OCI-LY7 (cell line): ENCODE data around the gene AGBL4. TPM values are rescaled to one million over a fixed set of nuclear protein-coding genes. Genes with fewer than 3 reads are reported as not detected.

Experiments used
- BruUV-seq: library from RNA; stranded (reverse); fragments of 400-500 nt; replicated peaks from 2 replicates; lab custom pipeline; 2021; lab: Mats Ljungman, UMichigan
- CTCF ChIA-PET: fragments of 300-600 bp; sonication (Branson Sonifier 250); formaldehyde crosslinking; loops from one replicate; lab custom pipeline; 2022; ENCODE audit warnings: antibody characterized with exemption; ENCODE audit not compliant: unreplicated experiment; lab: Charles Lee
- POLR2A ChIA-PET: fragments of 300-600 bp; sonication (Branson Sonifier 250); formaldehyde crosslinking; loops from one replicate; lab custom pipeline; 2022; ENCODE audit warnings: antibody characterized with exemption; lab: Charles Lee
- DNase-seq: peaks from one replicate; pipeline ENCODE4 v3.0.0-alpha.2; 2015; ENCODE audit warnings: low spot score
- H2AFZ ChIP-seq: fragments of 200-600 bp; sonication (generic), shearing (Covaris generic); 2 replicates; pipeline ENCODE4 v1.6.1; 2014; ENCODE audit warnings: mild to moderate bottlenecking, antibody characterized with exemption, low read length, moderate library complexity
- H3K27ac ChIP-seq: fragments of 200-600 bp; sonication (generic); 2 replicates; pipeline ENCODE4 v1.5.1; 2014; ENCODE audit warnings: mixed run types, low read depth, mild to moderate bottlenecking, moderate library complexity, low read length, inconsistent platforms; ENCODE audit not compliant: poor library complexity, severe bottlenecking
- H3K36me3 ChIP-seq: fragments of 200-600 bp; sonication (generic); 2 replicates; pipeline ENCODE4 v1.6.1; 2014; ENCODE audit warnings: mild to moderate bottlenecking, antibody characterized with exemption, low read length, moderate library complexity, mixed read lengths; ENCODE audit not compliant: insufficient read depth
- H3K4me1 ChIP-seq: fragments of 200-600 bp; sonication (generic); 2 replicates; pipeline ENCODE4 v1.5.1; 2014; ENCODE audit warnings: mild to moderate bottlenecking, low read length; ENCODE audit not compliant: insufficient read depth, poor library complexity, severe bottlenecking
- H3K4me2 ChIP-seq: fragments of 200-600 bp; sonication (generic); 2 replicates; pipeline ENCODE4 v1.6.1; 2014; ENCODE audit warnings: mild to moderate bottlenecking, low read length
- H3K4me3 ChIP-seq: fragments of 200-600 bp; sonication (generic); 2 replicates; pipeline ENCODE4 v1.5.1; 2014; ENCODE audit warnings: mild to moderate bottlenecking, low read depth, low read length; ENCODE audit not compliant: poor library complexity, severe bottlenecking
- H3K79me2 ChIP-seq: fragments of 200-600 bp; sonication (generic); 2 replicates; pipeline ENCODE4 v1.6.1; 2016; ENCODE audit warnings: low read depth, mild to moderate bottlenecking, low read length, moderate library complexity, mixed read lengths; ENCODE audit not compliant: insufficient read depth
- H3K9me2 ChIP-seq: fragments of 200-600 bp; sonication (generic); 2 replicates; pipeline ENCODE4 v1.6.1; 2016; ENCODE audit warnings: mild to moderate bottlenecking, low read length, mixed read lengths; ENCODE audit not compliant: insufficient read depth
- H3K9me3 ChIP-seq: fragments of 200-600 bp; sonication (generic); 2 replicates; pipeline ENCODE4 v1.6.1; 2014; ENCODE audit warnings: mild to moderate bottlenecking, mixed run types, low read length, mixed read lengths
- H4K20me1 ChIP-seq: fragments of 200-600 bp; sonication (generic); 2 replicates; pipeline ENCODE4 v1.6.1; 2014; ENCODE audit warnings: mild to moderate bottlenecking, antibody characterized with exemption, low read length, moderate library complexity, mixed read lengths; ENCODE audit not compliant: insufficient read depth
- EZH2phosphoT487 ChIP-seq: fragments of 200-600 bp; sonication (generic); IDR thresholded peaks from 2 replicates; pipeline ENCODE4 v1.6.1; 2018; ENCODE audit warnings: low read depth, borderline replicate concordance, mild to moderate bottlenecking, mixed run types, antibody characterized with exemption, low read length, moderate library complexity, mixed read lengths
- intact Hi-C: fragments of 100-400 bp; cut with micrococcal nuclease; formaldehyde crosslinking; loops from one replicate; pipeline ENCODE4 v1.10.0; 2022; ENCODE audit not compliant: unreplicated experiment
- total RNA-seq, 2 experiments: library from RNA; depleted of rRNA in 1 of 2; stranded (reverse); fragments of >200 nt in 1 of 2; shearing (Covaris generic) in 1 of 2; gene quantifications; 2 replicates each; pipeline ENCODE4 v1.2.3, GENCODE V29; 2014 to 2022
- TF ChIP-seq, protein P1 (sequence below): fragments of 200-600 bp; sonication (generic); conservative IDR thresholded peaks from 2 replicates; pipeline ENCODE4 v1.5.1; 2014; ENCODE audit warnings: mild to moderate bottlenecking, antibody characterized with exemption, low read length, moderate library complexity, mixed read lengths

The AGBL4 gene
- total RNA-seq, 2 experiments from 2014 or later, result not detected

DNA sequence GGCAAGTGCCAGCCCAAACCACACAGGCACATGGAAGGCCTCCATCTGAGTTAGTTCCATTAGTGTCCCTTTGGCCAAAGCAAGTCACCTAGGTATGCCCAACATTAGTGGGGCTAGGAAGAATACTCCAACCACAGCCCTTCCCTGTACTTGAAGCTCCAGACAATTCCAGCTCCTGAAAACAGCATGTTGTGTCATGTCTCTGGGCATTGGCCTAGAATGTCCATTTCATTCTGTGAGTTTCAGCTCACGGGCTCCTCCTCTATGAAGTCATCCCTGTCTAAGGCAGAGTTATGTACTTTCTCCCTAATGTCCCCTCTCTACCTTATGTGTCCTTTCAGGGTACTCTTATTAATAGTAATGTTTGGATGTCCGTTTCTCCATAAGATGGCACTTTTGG is 1455.3 kb downstream of the AGBL4 start:
- intact Hi-C loops, result no loop called here
- no peak for DNase-seq
- no peak overlapping the region for H2AFZ ChIP-seq
- H3K36me3 ChIP-seq, result no peaks in the 10 kb centered on the region
- H3K4me2 ChIP-seq, result no peak overlapping the region
- no peaks in the 10 kb centered on the region for H3K79me2 ChIP-seq
- no peaks in the 10 kb centered on the region for H3K9me3 ChIP-seq
- no peaks in the 10 kb centered on the region for H3K4me1 ChIP-seq
- no peak overlapping the region for H3K4me3 ChIP-seq
- H4K20me1 ChIP-seq, result no peaks in the 10 kb centered on the region
- H3K27ac ChIP-seq, result no peak overlapping the region
- ChIA-PET CTCF (no interaction called here), POLR2A (no interaction called here)
- no TSS peak for BruUV-seq
- no peaks in the 10 kb centered on the region for H3K9me2 ChIP-seq
- TF ChIP-seq, protein P1, sequence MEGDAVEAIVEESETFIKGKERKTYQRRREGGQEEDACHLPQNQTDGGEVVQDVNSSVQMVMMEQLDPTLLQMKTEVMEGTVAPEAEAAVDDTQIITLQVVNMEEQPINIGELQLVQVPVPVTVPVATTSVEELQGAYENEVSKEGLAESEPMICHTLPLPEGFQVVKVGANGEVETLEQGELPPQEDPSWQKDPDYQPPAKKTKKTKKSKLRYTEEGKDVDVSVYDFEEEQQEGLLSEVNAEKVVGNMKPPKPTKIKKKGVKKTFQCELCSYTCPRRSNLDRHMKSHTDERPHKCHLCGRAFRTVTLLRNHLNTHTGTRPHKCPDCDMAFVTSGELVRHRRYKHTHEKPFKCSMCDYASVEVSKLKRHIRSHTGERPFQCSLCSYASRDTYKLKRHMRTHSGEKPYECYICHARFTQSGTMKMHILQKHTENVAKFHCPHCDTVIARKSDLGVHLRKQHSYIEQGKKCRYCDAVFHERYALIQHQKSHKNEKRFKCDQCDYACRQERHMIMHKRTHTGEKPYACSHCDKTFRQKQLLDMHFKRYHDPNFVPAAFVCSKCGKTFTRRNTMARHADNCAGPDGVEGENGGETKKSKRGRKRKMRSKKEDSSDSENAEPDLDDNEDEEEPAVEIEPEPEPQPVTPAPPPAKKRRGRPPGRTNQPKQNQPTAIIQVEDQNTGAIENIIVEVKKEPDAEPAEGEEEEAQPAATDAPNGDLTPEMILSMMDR, result no peak
- TF ChIP-seq EZH2phosphoT487, result no peak

GRCh38 chr1:48566492-48566891 is 1457.3 kb downstream of the AGBL4 start:
- Histone ChIP-seq H3K4me2 (no peak overlapping the region), H4K20me1 (no peaks in the 10 kb centered on the region), H3K79me2 (no peaks in the 10 kb centered on the region), H3K27ac (no peak overlapping the region), H3K9me3 (no peaks in the 10 kb centered on the region), H3K36me3 (no peaks in the 10 kb centered on the region), H3K4me3 (no peak overlapping the region), H3K9me2 (no peaks in the 10 kb centered on the region), H3K4me1 (no peaks in the 10 kb centered on the region), H2AFZ (no peak overlapping the region)
- intact Hi-C loops, result no loop called here
- ChIA-PET CTCF (no interaction called here), POLR2A (no interaction called here)
- BruUV-seq, result no TSS peak
- TF ChIP-seq, protein P1, result no peak
- no peak for TF ChIP-seq EZH2phosphoT487
- DNase-seq, result no peak

DNA sequence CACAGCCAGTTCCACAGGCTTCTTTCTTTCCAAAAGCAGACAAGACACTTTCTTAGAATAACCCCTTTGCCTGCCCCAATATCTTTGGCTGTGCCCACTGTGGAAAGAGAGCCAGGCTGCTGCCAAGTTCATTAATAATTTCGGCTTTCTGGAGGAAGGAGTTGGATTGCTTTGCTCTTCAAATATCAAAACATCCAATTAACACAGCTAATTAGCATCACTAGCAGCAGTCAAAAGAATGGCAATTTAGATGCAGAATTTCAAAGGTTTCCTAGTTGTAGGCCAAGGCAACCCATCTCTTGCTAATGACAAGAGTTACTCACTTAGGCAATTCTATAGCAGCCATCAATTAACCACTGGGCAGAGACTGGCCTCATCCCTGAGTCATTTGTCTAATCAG is 1460.7 kb downstream of the AGBL4 start:
- intact Hi-C loops, result no loop called here
- no peaks in the 10 kb centered on the region for H3K79me2 ChIP-seq
- H3K4me3 ChIP-seq, result no peak overlapping the region
- no peaks in the 10 kb centered on the region for H3K9me3 ChIP-seq
- ChIA-PET CTCF (no interaction called here), POLR2A (no interaction called here)
- BruUV-seq, result no TSS peak
- H3K9me2 ChIP-seq, result no peaks in the 10 kb centered on the region
- H3K27ac ChIP-seq, result no peak overlapping the region
- H2AFZ ChIP-seq, result no peak overlapping the region
- DNase-seq, result no peak
- no peaks in the 10 kb centered on the region for H3K36me3 ChIP-seq
- TF ChIP-seq, protein P1, result no peak
- TF ChIP-seq EZH2phosphoT487, result no peak
- H4K20me1 ChIP-seq, result no peaks in the 10 kb centered on the region
- no peaks in the 10 kb centered on the region for H3K4me1 ChIP-seq
- H3K4me2 ChIP-seq, result no peak overlapping the region
